Testis (tissue), 3 donors: Measurements from ENCODE around the gene RPL4. TPM values are rescaled to one million over a fixed set of nuclear protein-coding genes. Genes with fewer than 3 reads are reported as not detected.
"Not testable (repeated sequence)": the region's sequence is repeated elsewhere in the genome, so short reads cannot be mapped to it uniquely, and the experiment has no call there.

Source experiments
- DNase-seq: peaks from one replicate; pipeline ENCODE4 v3.0.0-alpha.2; 2019
- H3K27ac ChIP-seq, 2 donors: fragments of 200-600 bp; sonication (generic); one replicate each; pipeline ENCODE4 v1.5.1; 2019
- H3K27me3 ChIP-seq: fragments of 200-600 bp; sonication (generic); one replicate; pipeline ENCODE4 v1.5.1; 2019
- H3K36me3 ChIP-seq: fragments of 200-600 bp; sonication (generic); one replicate; pipeline ENCODE4 v1.5.1; 2017; ENCODE audit warnings: low read depth; ENCODE audit errors: missing control alignments
- H3K4me1 ChIP-seq: fragments of 200-600 bp; sonication (generic); one replicate; pipeline ENCODE4 v1.5.1; 2019
- H3K4me3 ChIP-seq, 2 donors: fragments of 200-600 bp; sonication (generic); one replicate each; pipeline ENCODE4 v1.5.1; 2017 to 2019
- H3K9me3 ChIP-seq: fragments of 200-600 bp; sonication (generic); one replicate; pipeline ENCODE4 v1.5.1; 2017
- CTCF ChIP-seq, 3 experiments: fragments of 450-650 bp in 2 of 3; fragments of 200-600 bp in 1 of 3; sonication (generic) in 1 of 3; IDR thresholded peaks; one replicate each; pipeline ENCODE4 v1.5.1; 2016 to 2019; ENCODE audit warnings: antibody characterized with exemption in 3 of 3, mild to moderate bottlenecking in 2 of 3, moderate library complexity in 1 of 3
- POLR2A ChIP-seq: fragments of 450-650 bp; IDR thresholded peaks from one replicate; pipeline ENCODE4 v1.6.1; 2017; ENCODE audit warnings: antibody characterized with exemption, mild to moderate bottlenecking, moderate library complexity
- WGBS, 2 donors: methylation state at CpG; one replicate each; pipeline ENCODE4 v1.1.5; 2018; 5-methylcytosine and 5-hydroxymethylcytosine counted together
- intact Hi-C: fragments of 100-400 bp; cut with DNase I; formaldehyde crosslinking; loops from one replicate; pipeline ENCODE4 v1.15.1; 2023; ENCODE audit warnings: low total_unique reads
- polyA plus RNA-seq: library from polyadenylated mRNA; stranded (reverse); fragments of 350-450 nt; fragmentation: Illumina TruSeq; extraction: RNeasy Lipid Tissue Mini Kit (QIAGEN cat#74804); gene quantifications from one replicate; pipeline ENCODE4 v1.2.3, GENCODE V29; 2014; ENCODE audit warnings: low read depth, low replicate concordance; ENCODE audit not compliant: insufficient read depth
- total RNA-seq, 2 donors: library from RNA; depleted of rRNA; stranded (reverse); fragments of >200 nt; gene quantifications; one replicate each; pipeline ENCODE4 v1.2.3, GENCODE V29; 2016

Gene RPL4
- total and polyA plus RNA-seq, 3 donors from 2014 or later = 957 to 1,935 (median 1,584) TPM

GRCh38 chr15:66476535-66476934 is 28.1 kb downstream of the RPL4 start:
- no peaks in the 10 kb centered on the region for H3K36me3 ChIP-seq
- no peaks in the 10 kb centered on the region for H3K9me3 ChIP-seq
- TF ChIP-seq POLR2A = no peak
- no peak for TF ChIP-seq CTCF (IDR thresholded peaks at IDR 0.05)
- H3K27ac ChIP-seq = no peak overlapping the region
- no peaks in the 10 kb centered on the region for H3K4me1 ChIP-seq
- no peaks in the 10 kb centered on the region for H3K27me3 ChIP-seq
- H3K4me3 ChIP-seq = no peak overlapping the region
- DNase-seq = no peak
- intact Hi-C loops = no loop called here
- 87 to 88% methylated on average over 4 of the region's 4 CpGs for WGBS, 2 donors

- intact Hi-C loops = no loop called here
- WGBS, 2 donors = 92% methylated on average over 3 of the region's 3 CpGs
- Histone ChIP-seq H3K9me3 (no peaks in the 10 kb centered on the region), H3K27ac (no peak overlapping the region), H3K27me3 (no peaks in the 10 kb centered on the region), H3K4me1 (no peaks in the 10 kb centered on the region), H3K36me3 (no peaks in the 10 kb centered on the region), H3K4me3 (no peak overlapping the region)
- DNase-seq = no peak
- TF ChIP-seq POLR2A (no peak), CTCF (IDR thresholded peaks at IDR 0.05) (no peak)
Observed at GRCh38 chr15:66474963-66475362, 29.7 kb downstream of the RPL4 start.

GRCh38 chr15:66474135-66474534 is 30.5 kb downstream of the RPL4 start:
- DNase-seq = no peak
- 71 to 76% methylated on average over 2 of the region's 2 CpGs for WGBS, 2 donors

GRCh38 chr15:66472176-66472999 is 32.3 kb downstream of the RPL4 start:
- WGBS, 2 donors = 56 to 60% methylated on average over 8 of the region's 8 CpGs
- no peak overlapping the region for H3K4me3 ChIP-seq
- H3K27me3 ChIP-seq = no peaks in the 10 kb centered on the region
- intact Hi-C loops = no loop called here
- H3K36me3 ChIP-seq = no peaks in the 10 kb centered on the region
- H3K27ac ChIP-seq = no peak overlapping the region
- no peaks in the 10 kb centered on the region for H3K4me1 ChIP-seq
- no peak for DNase-seq
- TF ChIP-seq CTCF (IDR thresholded peaks at IDR 0.05) = no peak
- no peak for TF ChIP-seq POLR2A
- no peaks in the 10 kb centered on the region for H3K9me3 ChIP-seq

More at GRCh38 chr15:66474135-66474534, 30.5 kb downstream of the RPL4 start:
- no peak overlapping the region for H3K27ac ChIP-seq
- TF ChIP-seq CTCF (IDR thresholded peaks at IDR 0.05) = no peak
- no peak for TF ChIP-seq POLR2A
- H3K36me3 ChIP-seq = no peaks in the 10 kb centered on the region
- H3K27me3 ChIP-seq = no peaks in the 10 kb centered on the region
- intact Hi-C loops = no loop called here
- H3K4me1 ChIP-seq = no peaks in the 10 kb centered on the region
- no peak overlapping the region for H3K4me3 ChIP-seq
- H3K9me3 ChIP-seq = no peaks in the 10 kb centered on the region

GRCh38 chr15:66470825-66471224 is 33.8 kb downstream of the RPL4 start:
- H3K4me3 ChIP-seq, H3K36me3 ChIP-seq, H3K4me1 ChIP-seq, DNase-seq, H3K9me3 ChIP-seq, H3K27ac ChIP-seq, H3K27me3 ChIP-seq, intact Hi-C loops: not testable (repeated sequence)
- WGBS, 2 donors = 86% methylated on average over 4 of the region's 4 CpGs

GRCh38 chr15:66467162-66468040 is 37.3 kb downstream of the RPL4 start:
- H3K4me1 ChIP-seq, H3K9me3 ChIP-seq, H3K36me3 ChIP-seq, H3K4me3 ChIP-seq, intact Hi-C loops, DNase-seq, H3K27ac ChIP-seq, H3K27me3 ChIP-seq: not testable (repeated sequence)
- WGBS, 2 donors = 95 to 97% methylated on average over 11 of the region's 11 CpGs

GRCh38 chr15:66465294-66465693 is 39.4 kb downstream of the RPL4 start:
- DNase-seq, intact Hi-C loops, H3K9me3 ChIP-seq, H3K27me3 ChIP-seq, H3K36me3 ChIP-seq, H3K27ac ChIP-seq, H3K4me1 ChIP-seq, H3K4me3 ChIP-seq: not testable (repeated sequence)
- 93 to 96% methylated on average over 6 of the region's 6 CpGs for WGBS, 2 donors
